ENCODE results near the gene TPSD1. TPM values are rescaled to one million over a fixed set of nuclear protein-coding genes. Genes with fewer than 3 reads are reported as not detected.
"Not testable (repeated sequence)": the region's sequence is repeated elsewhere in the genome, so short reads cannot be mapped to it uniquely, and the experiment has no call there.

TPSD1 gene
- total and polyA plus RNA-seq, 10 of the 15 experiments (the other 5 are each of a cell fraction or from before 2014, with no cell fraction given) = not detected

DNA sequence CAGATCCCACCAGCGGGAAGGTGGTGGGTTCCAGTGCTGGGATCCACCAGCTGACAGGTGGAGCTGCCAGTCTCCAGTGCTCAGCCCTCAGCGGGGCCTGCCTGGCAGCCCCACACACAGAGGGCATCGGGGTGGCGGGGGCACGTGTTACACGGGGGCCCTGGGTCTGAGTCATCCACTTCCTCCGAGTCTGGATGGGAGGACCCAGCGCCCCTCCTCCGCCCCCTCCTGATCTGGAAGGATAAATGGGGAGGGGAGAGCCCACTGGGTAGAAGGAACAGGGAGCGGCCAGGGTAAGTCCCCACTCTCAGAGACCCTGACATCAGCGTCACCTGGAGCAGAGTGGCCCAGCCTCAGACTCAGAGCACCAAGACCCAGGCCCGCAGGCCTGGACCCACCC lies 15.4 kb upstream of the TPSD1 start, which contains the start of gene TPSAB1:
Gene TPSAB1 (plus strand): TSS at position 270 of the 400 bp plus-strand sequence. CDS start 234 bp downstream, outside the sequence.
- POLR2A ChIA-PET; DNase-seq (ENCODE audit: low read depth, low spot score); H3K4me2 ChIP-seq (ENCODE audit: control insufficient read depth, insufficient read depth); RAD21 ChIA-PET (ENCODE audit: unreplicated experiment); H3K9me3 ChIP-seq (replicated peaks; ENCODE audit: control insufficient read depth, insufficient read depth, low read length); H3K4me1 ChIP-seq (ENCODE audit: control insufficient read depth, insufficient read depth, low read length); BruUV-seq (replicated peaks); H3K27me3 ChIP-seq (replicated peaks in 1 of 2; ENCODE audit: control insufficient read depth in 2 of 2, insufficient read depth in 2 of 2, low read length in 1 of 2); SMC1A ChIA-PET (ENCODE audit: uncharacterized antibody, unreplicated experiment); H3K36me3 ChIP-seq (ENCODE audit: control insufficient read depth in 2 of 2, insufficient read depth in 2 of 2, low read length in 1 of 2); FAIRE-seq; CTCF ChIA-PET; ATAC-seq; H3K79me2 ChIP-seq (ENCODE audit: control insufficient read depth, insufficient read depth, low read length); in situ Hi-C loops (cut with MboI); H3K27ac ChIP-seq (ENCODE audit: control insufficient read depth, insufficient read depth); H4K20me1 ChIP-seq (ENCODE audit: control insufficient read depth, insufficient read depth); intact Hi-C loops (cut with micrococcal nuclease; ENCODE audit: unreplicated experiment); H3K4me3 ChIP-seq; H3K9ac ChIP-seq (ENCODE audit: control insufficient read depth, insufficient read depth, low read length); H2AFZ ChIP-seq (ENCODE audit: control insufficient read depth, low read depth, low read length): not testable (repeated sequence)
- 0% methylated on average over 4 of the region's 12 CpGs for WGBS (ENCODE audit: insufficient coverage, insufficient replicate concordance, low lambda C conversion rate, missing lambda C conversion rate)

DNA sequence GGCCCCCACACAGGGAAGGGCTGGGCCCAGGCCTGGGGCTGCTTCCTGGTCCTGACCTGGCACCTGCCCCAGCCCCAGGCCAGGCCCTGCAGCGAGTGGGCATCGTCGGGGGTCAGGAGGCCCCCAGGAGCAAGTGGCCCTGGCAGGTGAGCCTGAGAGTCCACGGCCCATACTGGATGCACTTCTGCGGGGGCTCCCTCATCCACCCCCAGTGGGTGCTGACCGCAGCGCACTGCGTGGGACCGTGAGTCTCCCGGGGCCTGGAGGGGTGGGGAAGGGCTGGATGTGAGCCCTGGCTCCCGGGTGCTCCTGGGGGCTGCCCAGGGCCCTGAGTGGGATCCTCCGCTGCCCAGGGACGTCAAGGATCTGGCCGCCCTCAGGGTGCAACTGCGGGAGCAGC lies 14.8 kb upstream of the TPSD1 start:
- POLR2A ChIA-PET; H3K4me1 ChIP-seq (ENCODE audit: control insufficient read depth, insufficient read depth, low read length); H3K27me3 ChIP-seq (replicated peaks in 1 of 2; ENCODE audit: control insufficient read depth in 2 of 2, insufficient read depth in 2 of 2, low read length in 1 of 2); H3K27ac ChIP-seq (ENCODE audit: control insufficient read depth, insufficient read depth); H3K9ac ChIP-seq (ENCODE audit: control insufficient read depth, insufficient read depth, low read length); SMC1A ChIA-PET (ENCODE audit: uncharacterized antibody, unreplicated experiment); H3K4me2 ChIP-seq (ENCODE audit: control insufficient read depth, insufficient read depth); RAD21 ChIA-PET (ENCODE audit: unreplicated experiment); H4K20me1 ChIP-seq (ENCODE audit: control insufficient read depth, insufficient read depth); DNase-seq (ENCODE audit: low read depth, low spot score); H3K4me3 ChIP-seq; H2AFZ ChIP-seq (ENCODE audit: control insufficient read depth, low read depth, low read length); H3K79me2 ChIP-seq (ENCODE audit: control insufficient read depth, insufficient read depth, low read length); H3K9me3 ChIP-seq (replicated peaks; ENCODE audit: control insufficient read depth, insufficient read depth, low read length); ATAC-seq; intact Hi-C loops (cut with micrococcal nuclease; ENCODE audit: unreplicated experiment); H3K36me3 ChIP-seq (ENCODE audit: control insufficient read depth in 2 of 2, insufficient read depth in 2 of 2, low read length in 1 of 2); CTCF ChIA-PET; FAIRE-seq; BruUV-seq (replicated peaks); in situ Hi-C loops (cut with MboI): not testable (repeated sequence)
- 71% methylated on average over 9 of the region's 15 CpGs for WGBS (ENCODE audit: insufficient coverage, insufficient replicate concordance, low lambda C conversion rate, missing lambda C conversion rate)

DNA sequence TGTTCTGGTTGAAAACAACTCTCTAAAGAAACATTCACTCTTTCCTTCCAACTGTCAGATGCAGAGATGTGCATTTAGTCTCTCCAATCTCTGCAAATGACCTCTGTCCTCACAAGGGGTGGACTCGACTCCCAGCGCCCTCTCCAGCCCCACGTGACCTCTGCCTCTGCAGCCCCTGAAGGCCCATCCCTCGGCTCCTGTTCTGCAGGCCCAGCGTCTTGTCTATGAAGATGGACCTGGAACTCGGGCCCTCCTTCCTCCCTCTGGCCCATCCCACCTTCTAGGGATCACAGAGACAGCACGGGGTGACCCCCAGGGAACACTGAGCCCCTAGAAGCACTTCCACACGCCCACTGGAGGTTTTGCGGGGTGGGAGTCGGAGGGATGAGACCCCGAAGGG lies 12.5 kb upstream of the TPSD1 start:
- H3K4me2 ChIP-seq (ENCODE audit: control insufficient read depth, insufficient read depth); POLR2A ChIA-PET; intact Hi-C loops (cut with micrococcal nuclease; ENCODE audit: unreplicated experiment); CTCF ChIA-PET; H3K9ac ChIP-seq (ENCODE audit: control insufficient read depth, insufficient read depth, low read length); BruUV-seq (replicated peaks); H3K9me3 ChIP-seq (replicated peaks; ENCODE audit: control insufficient read depth, insufficient read depth, low read length); H3K79me2 ChIP-seq (ENCODE audit: control insufficient read depth, insufficient read depth, low read length); H2AFZ ChIP-seq (ENCODE audit: control insufficient read depth, low read depth, low read length); FAIRE-seq; H3K4me1 ChIP-seq (ENCODE audit: control insufficient read depth, insufficient read depth, low read length); H4K20me1 ChIP-seq (ENCODE audit: control insufficient read depth, insufficient read depth); H3K27ac ChIP-seq (ENCODE audit: control insufficient read depth, insufficient read depth); H3K4me3 ChIP-seq; in situ Hi-C loops (cut with MboI); DNase-seq (ENCODE audit: low read depth, low spot score); H3K36me3 ChIP-seq (ENCODE audit: control insufficient read depth in 2 of 2, insufficient read depth in 2 of 2, low read length in 1 of 2); RAD21 ChIA-PET (ENCODE audit: unreplicated experiment); ATAC-seq; SMC1A ChIA-PET (ENCODE audit: uncharacterized antibody, unreplicated experiment); H3K27me3 ChIP-seq (replicated peaks in 1 of 2; ENCODE audit: control insufficient read depth in 2 of 2, insufficient read depth in 2 of 2, low read length in 1 of 2): not testable (repeated sequence)
- whole genome bisulfite sequencing (ENCODE audit: insufficient coverage, insufficient replicate concordance, low lambda C conversion rate, missing lambda C conversion rate) = 25% methylated on average over 7 of the region's 11 CpGs

DNA sequence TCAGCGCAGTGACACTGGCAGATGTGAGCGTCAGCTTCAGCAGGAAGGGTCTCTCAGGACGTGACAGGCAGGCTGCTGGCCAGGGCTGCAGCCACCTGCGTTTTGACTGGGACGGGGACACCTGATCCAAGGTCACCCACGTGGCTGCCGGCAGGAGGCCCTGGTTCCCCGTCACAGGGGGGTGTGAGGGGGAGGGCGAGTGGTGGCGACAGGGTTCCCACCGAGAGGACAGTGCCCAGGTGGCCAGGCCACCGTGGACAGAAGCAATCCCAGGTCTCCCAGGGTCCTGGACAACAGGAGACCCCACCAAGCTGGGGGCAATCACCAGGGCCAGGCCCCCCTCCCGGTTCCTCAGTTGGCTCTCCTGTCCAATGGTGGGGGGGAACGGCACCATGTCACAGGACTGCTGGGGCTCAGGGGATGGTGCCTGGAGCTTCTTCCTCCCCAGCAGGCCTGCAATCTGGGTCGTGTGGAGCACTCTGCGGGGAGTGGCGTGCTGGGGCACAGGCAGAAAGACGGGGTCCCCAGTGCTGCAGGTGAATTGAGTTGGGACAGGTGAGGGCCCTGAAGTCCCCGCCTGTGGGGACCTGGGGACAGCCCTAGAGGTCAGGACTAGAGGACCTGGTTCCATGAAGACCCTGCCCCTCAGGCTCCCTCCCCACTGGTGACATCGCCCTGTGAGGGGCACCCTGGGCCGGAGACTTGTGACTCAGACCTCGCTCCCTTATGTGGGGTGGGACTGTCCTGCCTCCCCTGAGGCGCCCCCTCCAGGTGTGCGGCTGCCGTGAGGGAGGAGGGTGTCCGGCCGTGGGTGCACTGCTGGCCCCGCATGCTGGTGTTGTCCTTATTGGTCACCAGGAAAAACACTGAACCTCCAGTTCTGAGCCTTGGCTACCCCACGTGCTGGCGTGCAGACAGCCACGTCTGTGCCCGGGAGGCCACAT lies 11.7 kb upstream of the TPSD1 start:
- H3K27me3 ChIP-seq (replicated peaks in 1 of 2; ENCODE audit: control insufficient read depth in 2 of 2, insufficient read depth in 2 of 2, low read length in 1 of 2); FAIRE-seq; BruUV-seq (replicated peaks); H3K4me2 ChIP-seq (ENCODE audit: control insufficient read depth, insufficient read depth); H3K4me1 ChIP-seq (ENCODE audit: control insufficient read depth, insufficient read depth, low read length); H2AFZ ChIP-seq (ENCODE audit: control insufficient read depth, low read depth, low read length); ATAC-seq; CTCF ChIA-PET; H3K79me2 ChIP-seq (ENCODE audit: control insufficient read depth, insufficient read depth, low read length); H3K9me3 ChIP-seq (replicated peaks; ENCODE audit: control insufficient read depth, insufficient read depth, low read length); H3K36me3 ChIP-seq (ENCODE audit: control insufficient read depth in 2 of 2, insufficient read depth in 2 of 2, low read length in 1 of 2); intact Hi-C loops (cut with micrococcal nuclease; ENCODE audit: unreplicated experiment); RAD21 ChIA-PET (ENCODE audit: unreplicated experiment); H3K27ac ChIP-seq (ENCODE audit: control insufficient read depth, insufficient read depth); H4K20me1 ChIP-seq (ENCODE audit: control insufficient read depth, insufficient read depth); in situ Hi-C loops (cut with MboI); SMC1A ChIA-PET (ENCODE audit: uncharacterized antibody, unreplicated experiment); POLR2A ChIA-PET; DNase-seq (ENCODE audit: low read depth, low spot score); H3K4me3 ChIP-seq; H3K9ac ChIP-seq (ENCODE audit: control insufficient read depth, insufficient read depth, low read length): not testable (repeated sequence)
- WGBS (ENCODE audit: insufficient coverage, insufficient replicate concordance, low lambda C conversion rate, missing lambda C conversion rate) = 26% methylated on average over 21 of the region's 32 CpGs
